ENCODE results near the gene SLC12A2.

Gene SLC12A2

DNA sequence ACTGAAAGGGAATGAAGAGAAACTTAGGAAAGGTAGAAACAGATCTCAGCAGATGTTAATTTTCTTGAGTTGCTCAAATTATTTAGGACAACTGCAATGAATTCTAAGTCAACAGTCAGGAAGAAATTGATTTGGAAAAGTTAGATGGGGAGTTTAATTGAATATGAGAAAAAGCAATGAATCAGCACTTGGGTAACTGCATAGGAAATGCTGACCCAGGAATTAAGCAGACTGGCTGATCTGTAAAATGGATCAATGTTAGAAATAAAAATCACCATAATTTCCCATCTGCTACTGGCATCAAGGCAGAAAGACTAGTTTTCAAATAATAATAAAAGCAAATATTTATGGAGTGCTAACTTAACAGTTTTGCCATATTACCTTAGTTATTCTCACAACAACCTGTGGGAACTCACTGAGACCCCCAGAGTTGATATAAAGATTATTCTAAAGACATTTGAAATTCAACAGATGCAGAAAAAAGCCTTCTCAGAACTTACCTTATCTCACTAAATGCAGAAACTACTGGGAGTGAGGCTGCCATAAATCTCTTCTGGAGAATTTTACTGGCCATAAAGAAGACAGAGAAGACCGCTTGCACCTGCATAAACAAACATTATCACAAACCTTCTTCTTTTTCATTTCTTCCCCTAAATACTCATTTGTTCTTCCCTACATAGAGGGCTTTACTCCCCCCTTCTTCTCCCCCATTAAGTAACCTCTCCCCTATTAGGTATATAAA, 22.8 kb upstream of the SLC12A2 start:
- TF ChIP-seq, protein P1, sequence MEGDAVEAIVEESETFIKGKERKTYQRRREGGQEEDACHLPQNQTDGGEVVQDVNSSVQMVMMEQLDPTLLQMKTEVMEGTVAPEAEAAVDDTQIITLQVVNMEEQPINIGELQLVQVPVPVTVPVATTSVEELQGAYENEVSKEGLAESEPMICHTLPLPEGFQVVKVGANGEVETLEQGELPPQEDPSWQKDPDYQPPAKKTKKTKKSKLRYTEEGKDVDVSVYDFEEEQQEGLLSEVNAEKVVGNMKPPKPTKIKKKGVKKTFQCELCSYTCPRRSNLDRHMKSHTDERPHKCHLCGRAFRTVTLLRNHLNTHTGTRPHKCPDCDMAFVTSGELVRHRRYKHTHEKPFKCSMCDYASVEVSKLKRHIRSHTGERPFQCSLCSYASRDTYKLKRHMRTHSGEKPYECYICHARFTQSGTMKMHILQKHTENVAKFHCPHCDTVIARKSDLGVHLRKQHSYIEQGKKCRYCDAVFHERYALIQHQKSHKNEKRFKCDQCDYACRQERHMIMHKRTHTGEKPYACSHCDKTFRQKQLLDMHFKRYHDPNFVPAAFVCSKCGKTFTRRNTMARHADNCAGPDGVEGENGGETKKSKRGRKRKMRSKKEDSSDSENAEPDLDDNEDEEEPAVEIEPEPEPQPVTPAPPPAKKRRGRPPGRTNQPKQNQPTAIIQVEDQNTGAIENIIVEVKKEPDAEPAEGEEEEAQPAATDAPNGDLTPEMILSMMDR (conservative IDR thresholded peaks at IDR 0.05), result no peak
- TF ChIP-seq ZFX (IDR thresholded peaks at IDR 0.05), result no peak
- H3K27ac ChIP-seq, result no peak overlapping the region

DNA sequence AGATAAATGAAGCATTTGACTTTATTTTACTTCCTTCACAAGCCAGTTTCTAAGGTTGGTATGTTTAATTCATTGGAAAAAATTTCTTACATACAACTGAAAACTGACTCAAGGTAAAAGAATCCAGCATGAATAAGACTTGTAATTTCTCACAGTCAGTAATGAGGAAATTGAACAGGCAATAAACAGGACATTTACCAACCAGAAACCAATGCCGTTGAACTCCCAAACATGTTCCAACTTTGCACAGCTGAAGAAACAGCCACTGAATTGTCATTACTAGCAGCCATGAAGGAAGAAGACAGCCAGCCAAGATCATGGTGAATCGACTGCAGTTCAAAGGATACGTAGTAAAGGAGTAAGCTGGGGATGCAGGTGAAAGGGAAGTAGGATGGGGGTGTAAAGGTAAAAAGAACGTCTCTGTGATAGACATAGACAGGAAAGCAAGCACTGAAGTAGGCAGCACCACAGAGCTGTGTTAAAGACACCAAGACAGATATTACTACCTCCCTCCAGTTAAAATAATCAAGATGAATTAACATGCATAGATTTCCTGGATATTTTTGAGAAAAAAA, 21.3 kb upstream of the SLC12A2 start:
- no peak for TF ChIP-seq ZFX (IDR thresholded peaks at IDR 0.05)
- TF ChIP-seq, protein P1 (conservative IDR thresholded peaks at IDR 0.05), result no peak
- H3K27ac ChIP-seq, result no peak overlapping the region

DNA sequence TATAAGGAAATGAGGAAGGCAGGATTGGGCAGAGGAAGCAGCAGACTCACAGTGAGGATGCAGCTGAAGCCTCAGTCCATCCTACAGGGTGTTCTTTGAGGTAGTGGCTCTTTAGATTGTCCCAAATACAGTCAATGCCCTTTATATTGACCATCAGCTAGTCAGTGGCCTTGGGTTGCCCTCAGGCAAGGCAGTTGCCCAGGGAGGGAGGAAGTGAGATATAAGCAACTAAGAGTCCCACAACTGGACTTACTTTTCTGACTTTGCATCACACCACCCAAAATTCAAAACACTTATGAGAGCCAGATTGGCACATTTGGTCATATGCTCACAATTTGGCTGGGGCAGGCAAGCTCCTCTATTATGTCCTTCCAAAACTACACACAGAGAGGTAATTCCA, 9.4 kb upstream of the SLC12A2 start:
- no peak for TF ChIP-seq ZFX (IDR thresholded peaks at IDR 0.05)
- TF ChIP-seq, protein P1 (conservative IDR thresholded peaks at IDR 0.05), result no peak
- no peak overlapping the region for H3K27ac ChIP-seq

DNA sequence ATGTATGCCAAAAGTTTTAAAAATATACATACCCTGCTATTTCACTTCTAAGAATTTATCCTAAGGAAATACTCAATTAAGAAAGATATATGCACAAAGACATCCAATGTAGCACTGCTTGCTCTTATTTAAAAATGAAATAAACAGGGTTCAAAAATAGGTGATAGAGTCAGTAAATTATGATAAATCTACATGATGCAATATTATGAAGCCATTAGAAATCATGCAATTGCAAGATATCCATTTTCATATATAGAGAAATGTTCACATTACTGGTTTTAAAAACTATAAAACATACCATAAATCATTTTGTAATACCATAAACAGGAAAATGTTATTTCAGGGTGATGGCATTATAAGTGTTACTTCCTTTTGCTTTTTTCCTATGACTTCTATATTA, 8.6 kb upstream of the SLC12A2 start:
- TF ChIP-seq ZFX (IDR thresholded peaks at IDR 0.05), result no peak
- TF ChIP-seq, protein P1 (conservative IDR thresholded peaks at IDR 0.05), result no peak
- H3K27ac ChIP-seq, result no peak overlapping the region

DNA sequence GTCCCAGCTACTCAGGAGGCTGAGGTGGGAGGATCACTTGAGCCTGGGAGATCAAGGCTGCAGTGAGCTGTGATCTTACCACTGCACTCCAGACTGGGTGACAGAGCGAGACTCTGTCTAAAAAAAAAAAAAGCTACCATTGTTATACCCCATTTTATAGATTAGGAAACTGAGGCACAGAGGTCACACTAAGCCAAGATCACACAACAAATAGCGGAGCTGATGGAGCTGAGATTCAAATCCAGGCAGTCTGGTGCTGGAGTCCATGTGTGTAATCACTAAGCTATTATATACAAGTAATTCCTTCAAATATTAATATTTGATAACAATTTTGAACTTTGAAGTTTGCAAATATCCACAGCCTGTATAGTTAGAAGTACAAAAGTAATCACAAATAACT, 6.0 kb upstream of the SLC12A2 start:
- TF ChIP-seq, protein P1 (conservative IDR thresholded peaks at IDR 0.05), result no peak
- no peak for TF ChIP-seq ZFX (IDR thresholded peaks at IDR 0.05)

DNA sequence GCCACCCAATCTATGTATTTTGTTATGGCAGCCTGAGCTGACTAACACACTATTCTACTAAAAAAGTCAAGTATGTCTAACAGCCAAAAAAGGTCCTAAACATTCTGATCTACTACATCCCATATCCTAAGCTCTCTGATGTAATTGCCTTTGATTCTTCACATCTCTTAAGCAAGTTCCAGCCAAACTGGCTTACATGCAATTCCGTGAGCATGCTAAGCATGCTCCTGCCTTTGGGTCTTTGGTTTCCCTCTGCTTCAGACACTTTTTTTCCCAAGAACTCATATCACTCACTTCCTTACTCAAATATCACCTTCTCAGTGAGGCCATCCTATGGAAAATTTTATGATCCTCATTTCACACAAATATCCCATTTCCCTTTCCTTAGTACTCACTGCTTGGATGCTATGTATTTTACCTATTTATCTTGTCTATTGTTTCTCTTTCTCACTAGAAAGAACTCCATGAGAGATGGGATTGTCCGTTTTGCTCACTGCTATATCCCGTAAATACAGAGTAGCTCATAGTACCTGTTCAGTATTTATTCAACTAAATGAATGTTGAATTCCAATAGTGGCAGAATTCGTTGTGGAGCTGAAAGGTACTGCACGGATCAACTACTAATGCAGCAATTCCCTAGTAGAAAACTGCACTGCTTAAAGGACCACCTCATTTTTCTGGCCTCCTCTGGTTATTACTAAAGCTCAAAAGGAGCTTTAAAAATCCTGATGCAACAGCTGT, 2.3 kb upstream of the SLC12A2 start:
- TF ChIP-seq, protein P1 (conservative IDR thresholded peaks at IDR 0.05), result no peak; the same call in none of the 2 replicates
- TF ChIP-seq ZFX (IDR thresholded peaks at IDR 0.05), result no peak
- H3K27ac ChIP-seq, result no peak overlapping the region

More for the DNA sequence above, 6.0 kb upstream of the SLC12A2 start:
- no peak overlapping the region for H3K27ac ChIP-seq

DNA sequence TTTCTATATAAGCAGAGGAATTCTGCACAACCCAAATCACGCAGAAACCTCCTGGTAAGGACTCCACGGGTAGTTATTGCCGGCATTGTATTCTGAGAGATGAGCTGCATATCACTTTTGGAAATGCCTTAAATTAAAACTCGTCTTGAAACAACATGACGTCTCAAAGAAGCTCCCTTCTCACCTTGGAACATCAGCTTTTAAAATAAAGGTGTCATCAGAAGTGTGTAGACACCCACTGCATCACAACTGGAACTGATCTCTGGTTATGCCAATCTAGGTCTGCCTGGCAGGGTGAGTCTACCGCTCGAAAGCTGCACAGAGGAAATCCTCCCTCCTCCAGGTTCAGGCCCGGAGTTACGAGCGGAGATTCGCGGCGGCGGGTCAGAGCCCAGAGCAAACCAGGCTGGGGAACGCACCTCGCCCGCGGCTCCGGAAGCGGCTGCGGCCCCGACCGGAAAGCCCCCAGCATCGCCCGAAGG, 974 bp upstream of the SLC12A2 start:
- peak overlapping the region; percentile 91 for H3K27ac ChIP-seq
- peak; percentile 78; the same call in 1 of the 2 replicates for TF ChIP-seq ZFX (IDR thresholded peaks at IDR 0.05)
- TF ChIP-seq, protein P1 (conservative IDR thresholded peaks at IDR 0.05), result no peak
